HG03108 (cell line): Measurements from ENCODE around the gene TNFSF11.

ENCODE experiments used
- ATAC-seq: cut with Tn5 transposase; IDR thresholded peaks from one replicate; pipeline ENCODE4 v1.9.1; 2021; ENCODE audit warnings: moderate library complexity; ENCODE audit not compliant: unreplicated experiment

Gene TNFSF11, protein sequence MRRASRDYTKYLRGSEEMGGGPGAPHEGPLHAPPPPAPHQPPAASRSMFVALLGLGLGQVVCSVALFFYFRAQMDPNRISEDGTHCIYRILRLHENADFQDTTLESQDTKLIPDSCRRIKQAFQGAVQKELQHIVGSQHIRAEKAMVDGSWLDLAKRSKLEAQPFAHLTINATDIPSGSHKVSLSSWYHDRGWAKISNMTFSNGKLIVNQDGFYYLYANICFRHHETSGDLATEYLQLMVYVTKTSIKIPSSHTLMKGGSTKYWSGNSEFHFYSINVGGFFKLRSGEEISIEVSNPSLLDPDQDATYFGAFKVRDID

GRCh38 chr13:42574011-42574410, at the start of gene TNFSF11:
Gene TNFSF11, plus strand, starts transcription at chr13:42574152. Its CDS starts 152 bp downstream, at chr13:42574304.
- ATAC-seq, result peak; percentile 29

GRCh38 chr13:42524487-42525034, 49.4 kb upstream of the TNFSF11 start:
- peak; percentile 67 for ATAC-seq

- peak; percentile 13 for ATAC-seq
These were observed 48.9 kb upstream of the TNFSF11 start for GRCh38 chr13:42525035-42525504.

- ATAC-seq, result no peak
These were observed 47.7 kb upstream of the TNFSF11 start for GRCh38 chr13:42526276-42526675.

DNA sequence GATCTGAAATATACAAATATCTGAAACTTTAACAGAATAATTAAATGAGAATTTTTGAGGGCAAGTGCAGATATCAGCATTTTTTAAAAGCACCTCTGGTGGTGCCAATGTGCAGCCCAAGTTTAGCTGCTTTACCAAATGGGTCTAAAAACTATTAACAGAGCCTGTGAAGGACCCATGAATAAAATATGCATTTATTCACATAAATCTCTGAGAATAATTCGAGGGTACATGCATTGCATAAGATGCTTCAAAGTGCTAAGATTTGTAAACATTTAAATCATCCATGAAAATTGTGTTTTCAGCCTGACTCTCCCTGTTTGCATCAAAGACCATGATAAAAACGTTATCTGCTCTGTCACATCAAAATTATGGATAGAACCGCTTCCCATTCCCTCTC, 47.1 kb upstream of the TNFSF11 start:
- ATAC-seq, result no peak

- no peak for ATAC-seq
These were observed 41.2 kb upstream of the TNFSF11 start for GRCh38 chr13:42532561-42533335.

- no peak for ATAC-seq
These were observed 40.7 kb upstream of the TNFSF11 start for GRCh38 chr13:42533336-42533591.

DNA sequence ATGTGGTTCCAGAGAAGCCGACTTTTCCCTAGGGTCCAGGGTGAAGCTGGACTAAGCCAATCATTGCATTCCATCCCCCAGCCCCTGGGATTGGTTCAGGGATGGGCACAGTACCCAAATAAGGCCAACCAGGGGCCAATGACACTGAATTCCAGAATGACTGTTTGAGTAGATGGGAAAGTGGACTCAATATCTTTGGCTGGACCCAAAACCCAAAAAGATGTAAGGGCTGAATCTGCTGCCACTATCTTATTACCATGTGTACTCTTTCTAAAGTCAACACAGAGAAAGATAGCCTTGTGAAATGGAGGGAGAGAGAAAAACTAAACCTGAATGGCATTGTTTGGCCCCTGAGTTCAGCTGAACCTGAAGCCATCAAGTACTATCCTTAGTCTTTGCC, 39.2 kb upstream of the TNFSF11 start:
- no peak for ATAC-seq

- ATAC-seq, result no peak
These were observed 35.0 kb upstream of the TNFSF11 start for GRCh38 chr13:42538996-42539395.

GRCh38 chr13:42539670-42540069, 34.3 kb upstream of the TNFSF11 start:
- no peak for ATAC-seq

DNA sequence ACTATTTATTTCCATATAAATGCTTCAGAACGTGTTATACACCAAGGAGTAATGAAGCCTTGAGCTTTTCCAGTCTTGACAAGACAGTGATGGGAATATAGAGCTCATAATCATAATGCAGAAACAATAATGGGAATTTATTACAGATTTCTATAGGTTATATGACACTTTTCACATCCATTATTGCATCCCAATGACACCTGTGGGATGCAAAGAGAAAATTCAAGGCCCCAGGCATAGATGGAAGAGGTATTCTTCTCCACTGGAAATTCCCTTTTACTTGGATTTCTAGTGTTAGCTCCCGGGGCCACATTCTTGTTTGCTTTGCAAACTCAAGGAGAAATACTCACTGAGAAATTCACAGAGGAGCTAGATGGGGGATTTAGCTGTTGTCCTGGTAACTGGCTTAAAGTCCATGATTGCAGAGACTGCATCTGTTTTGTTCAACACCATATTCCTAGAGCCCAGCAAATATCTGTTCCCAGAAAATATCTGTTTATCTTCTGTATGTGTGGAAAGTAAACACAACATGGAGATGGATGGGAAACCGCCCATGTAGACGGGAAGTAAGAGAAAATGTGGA, 30.6 kb upstream of the TNFSF11 start:
- no peak for ATAC-seq

DNA sequence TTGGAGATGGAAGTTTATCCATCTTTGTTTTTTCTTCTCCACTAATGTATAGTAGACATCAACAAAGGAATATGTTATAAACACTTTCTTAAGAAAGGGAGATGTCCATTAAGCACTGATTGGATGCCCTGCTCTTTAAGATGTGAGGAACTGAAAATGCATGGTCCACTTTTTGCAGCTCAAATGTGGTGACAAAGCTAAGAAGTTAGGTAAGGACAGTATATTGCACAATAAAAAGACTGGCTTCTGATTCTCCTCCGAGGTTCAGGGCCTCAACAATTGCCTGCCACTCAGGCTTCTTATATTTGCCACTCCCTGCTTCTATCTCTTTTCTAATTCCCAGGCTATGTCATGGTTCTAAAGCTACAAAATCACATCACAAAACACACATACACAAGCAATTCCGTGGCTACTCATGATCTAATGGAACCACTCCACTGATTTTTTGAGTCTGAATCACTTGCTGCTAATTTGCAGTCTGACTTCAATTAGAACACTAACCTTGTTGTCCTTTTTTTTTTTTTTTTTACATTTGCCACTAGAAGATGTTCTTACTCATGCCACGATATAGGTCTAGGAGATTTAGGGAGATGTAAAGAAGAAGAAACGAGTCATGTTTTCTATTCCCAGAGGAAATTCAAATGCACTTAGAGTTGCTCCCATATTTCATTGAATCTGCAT, 29.6 kb upstream of the TNFSF11 start:
- no peak for ATAC-seq

- ATAC-seq, result no peak
These were observed 28.1 kb upstream of the TNFSF11 start for GRCh38 chr13:42545842-42546241.

- ATAC-seq, result no peak
These were observed 26.3 kb upstream of the TNFSF11 start for GRCh38 chr13:42547612-42548011.

- ATAC-seq, result peak; percentile 98
These were observed 25.0 kb upstream of the TNFSF11 start for GRCh38 chr13:42548731-42549551.

GRCh38 chr13:42549552-42549936, 24.4 kb upstream of the TNFSF11 start:
- ATAC-seq, result peak; percentile 3

DNA sequence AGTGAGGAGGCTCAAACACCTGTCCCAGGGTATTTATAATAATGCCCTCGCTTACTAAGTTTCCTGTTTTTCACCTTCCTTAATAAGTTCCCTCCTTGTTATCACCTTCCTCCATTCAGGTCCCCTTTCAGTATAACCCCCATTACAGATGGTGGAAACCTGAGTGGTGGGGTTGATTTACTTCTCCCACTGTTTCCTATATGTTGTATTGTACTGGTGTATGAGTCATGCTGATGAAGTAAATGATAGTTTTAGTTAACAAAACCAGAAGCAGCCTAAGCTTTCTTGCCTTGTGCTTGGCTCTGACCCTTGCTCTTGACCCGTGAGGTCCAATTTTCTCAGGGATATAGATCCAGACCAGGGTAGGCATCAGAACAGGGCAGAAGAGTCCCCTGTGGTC, 22.3 kb upstream of the TNFSF11 start:
- ATAC-seq, result no peak

- no peak for ATAC-seq
These were observed 20.6 kb upstream of the TNFSF11 start for GRCh38 chr13:42553098-42554046.

GRCh38 chr13:42559057-42559456, 14.9 kb upstream of the TNFSF11 start:
- ATAC-seq, result no peak
